ENCODE measurements around the gene ACKR2. TPM values are rescaled to one million over a fixed set of nuclear protein-coding genes. Genes with fewer than 3 reads are reported as not detected.

ACKR2 gene
- total RNA-seq (2022; extraction: Qiagen RNA extraction; ENCODE audit: low read depth), result 0.08 to 0.10 TPM in 2 of 5 replicates, not detected in the others

GRCh38 chr3:42809202-42809601 is at the start of gene ACKR2:
ACKR2 (plus strand) TSS chr3:42809445; CDS start chr3:42864503, 55,058 bp downstream.

DNA sequence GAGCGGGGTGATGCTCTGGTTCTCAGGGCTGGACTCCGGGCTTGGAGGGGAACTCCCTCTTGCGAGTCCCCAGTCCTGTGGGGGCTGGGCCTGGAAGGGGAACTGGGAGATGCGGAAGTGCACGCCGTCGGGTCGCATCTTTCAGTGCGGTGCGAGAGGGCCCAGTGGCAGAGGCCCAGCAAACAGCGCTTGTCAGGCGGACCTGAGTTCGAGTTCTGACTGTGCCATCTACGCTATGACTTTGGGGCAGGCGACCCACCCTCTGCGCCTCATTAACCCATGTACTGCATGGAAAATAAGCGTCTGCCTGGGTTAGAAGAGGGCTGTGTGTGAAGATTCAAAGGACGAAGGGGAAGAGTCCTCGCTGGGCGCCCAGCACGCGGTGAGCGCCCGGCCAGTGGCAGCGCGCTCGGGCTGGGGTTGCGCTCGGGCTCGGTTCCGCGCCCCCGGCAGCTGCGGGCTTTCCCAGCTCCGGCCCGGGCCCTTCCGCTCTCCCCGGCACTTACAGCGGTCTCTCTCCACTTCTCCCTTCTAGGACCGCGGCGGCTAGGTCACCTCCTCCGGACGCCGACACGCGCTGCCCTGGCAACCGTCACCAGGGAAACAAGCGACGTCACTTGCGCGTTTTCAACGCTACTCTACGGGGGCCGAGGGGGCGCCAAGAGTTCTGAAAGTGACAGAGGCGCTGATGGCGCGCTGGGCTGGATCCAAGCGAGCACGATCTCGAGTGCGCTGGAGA is 36.4 kb upstream of the ACKR2 start, which contains the start of gene CCDC13:
Gene CCDC13, minus strand, starts transcription at position 584 of the 739 bp plus-strand sequence. CDS start 14,908 bp downstream, outside the sequence.

GRCh38 chr3:42804106-42804830 is 5.0 kb upstream of the ACKR2 start, which contains the start of gene HIGD1A:
HIGD1A (minus strand) TSS chr3:42804490; CDS start chr3:42794253, 10,237 bp downstream.

DNA sequence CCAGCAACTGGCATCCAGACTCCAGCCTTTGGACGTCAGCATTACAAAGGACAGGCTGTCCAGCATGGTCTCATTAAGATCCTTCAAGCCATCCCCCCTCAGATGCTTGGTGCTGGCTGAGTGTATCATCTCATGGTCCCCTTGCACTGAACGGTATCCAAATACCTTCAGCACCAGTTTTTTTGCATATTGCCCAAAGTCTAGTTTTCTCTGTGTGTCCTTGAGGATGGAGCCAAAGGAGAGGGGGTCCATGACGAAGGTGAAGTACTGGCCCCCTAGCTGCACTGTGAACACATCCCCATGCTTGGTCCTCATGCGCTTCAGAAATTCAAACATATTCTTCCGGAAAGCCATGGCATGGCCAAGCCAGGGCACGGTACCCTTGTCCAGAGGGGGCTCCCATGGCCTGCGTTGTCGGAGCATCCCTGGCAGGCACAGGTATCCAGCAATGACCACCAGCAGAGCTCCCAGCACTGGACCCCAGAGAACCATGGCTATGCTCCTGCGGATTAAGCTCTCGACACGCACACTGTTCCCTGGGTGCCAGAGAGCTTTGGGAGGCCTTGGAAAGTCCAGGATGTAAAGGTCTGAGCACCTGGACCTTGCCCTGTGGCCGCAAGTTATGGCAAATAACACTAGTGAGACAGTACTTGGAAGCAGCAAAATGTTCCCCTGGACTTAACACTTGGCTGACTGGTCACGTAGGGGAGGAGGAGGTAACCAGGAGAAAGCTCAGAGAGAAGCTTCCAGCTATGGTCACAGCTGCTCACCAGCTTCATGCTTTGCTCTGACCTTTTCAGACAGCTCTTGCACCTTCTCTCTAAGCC is 66.3 kb downstream of the ACKR2 start, which contains the start of gene CYP8B1:
Gene CYP8B1, minus strand, starts transcription at position 555 of the 827 bp plus-strand sequence. Its CDS starts 63 bp downstream, at position 492.

GRCh38 chr3:42906070-42906847 is 97.0 kb downstream of the ACKR2 start, which contains the start of gene ZNF662:
ZNF662 (plus strand) TSS chr3:42906142; CDS start chr3:42908115, 1,973 bp downstream.

Other genes starting within 250 kb of the ACKR2 start
- 29.7 to 35.1 TPM (median 32.8 TPM) in 5 replicates for gene SEC22C, start 227.5 kb upstream of the ACKR2 start, total RNA-seq (2022; extraction: Qiagen RNA extraction; ENCODE audit: low read depth)
- 15.8 to 21.8 TPM (median 18.4 TPM) in 5 replicates for gene SS18L2, start 218.6 kb upstream of the ACKR2 start, total RNA-seq (2022; extraction: Qiagen RNA extraction; ENCODE audit: low read depth)
- 6.3 to 11.8 TPM (median 11.3 TPM) in 5 replicates for gene NKTR, start 208.8 kb upstream of the ACKR2 start, total RNA-seq (2022; extraction: Qiagen RNA extraction; ENCODE audit: low read depth)
- gene ZBTB47, start 155.7 kb upstream of the ACKR2 start, total RNA-seq (2022; extraction: Qiagen RNA extraction; ENCODE audit: low read depth), result 4.6 to 6.6 TPM (median 5.7 TPM) in 5 replicates
- not detected in 5 replicates for gene KLHL40, start 123.9 kb upstream of the ACKR2 start, total RNA-seq (2022; extraction: Qiagen RNA extraction; ENCODE audit: low read depth)
- 0.31 TPM in 1 of 5 replicates, not detected in the others for gene HHATL, start 106.6 kb upstream of the ACKR2 start, total RNA-seq (2022; extraction: Qiagen RNA extraction; ENCODE audit: low read depth)
- gene CCDC13, start 36.2 kb upstream of the ACKR2 start, total RNA-seq (2022; extraction: Qiagen RNA extraction; ENCODE audit: low read depth), result 0.41 to 0.61 TPM (median 0.46 TPM) in 5 replicates
- 66.9 to 98.4 TPM (median 77.9 TPM) in 5 replicates for gene HIGD1A, start 5.0 kb upstream of the ACKR2 start, total RNA-seq (2022; extraction: Qiagen RNA extraction; ENCODE audit: low read depth)
- not detected in 5 replicates for gene CYP8B1, start 66.4 kb downstream of the ACKR2 start, total RNA-seq (2022; extraction: Qiagen RNA extraction; ENCODE audit: low read depth)
- not detected in 5 replicates for gene ZNF662, start 96.7 kb downstream of the ACKR2 start, total RNA-seq (2022; extraction: Qiagen RNA extraction; ENCODE audit: low read depth)
- gene GASK1A, start 169.9 kb downstream of the ACKR2 start, total RNA-seq (2022; extraction: Qiagen RNA extraction; ENCODE audit: low read depth), result not detected in 5 replicates

All from A549 treated with GW870086 at 1 μM for 4 hours (cell line).